GM23248 (cell line): ENCODE data around the gene TYMP. TPM values are rescaled to one million over a fixed set of nuclear protein-coding genes. Genes with fewer than 3 reads are reported as not detected.

ENCODE experiments used
- DNase-seq: peaks from one replicate; pipeline ENCODE4 v3.0.0-alpha.2; 2015
- H2AFZ ChIP-seq: fragments of 200-600 bp; sonication (generic); 2 replicates; pipeline ENCODE4 v1.6.1; 2016; ENCODE audit warnings: antibody characterized with exemption
- H3F3A ChIP-seq: fragments of 200-600 bp; sonication (generic); 2 replicates; pipeline ENCODE4 v1.6.1; 2016; ENCODE audit warnings: mild to moderate bottlenecking, antibody characterized with exemption, mixed run types; ENCODE audit not compliant: insufficient read depth
- H3K27ac ChIP-seq: fragments of 200-600 bp; sonication (generic); 2 replicates; pipeline ENCODE4 v1.5.1; 2016; ENCODE audit warnings: mild to moderate bottlenecking
- H3K27me3 ChIP-seq: fragments of 200-600 bp; sonication (generic); replicated peaks from 2 replicates; pipeline ENCODE4 v1.6.1; 2016; ENCODE audit warnings: mild to moderate bottlenecking; ENCODE audit not compliant: insufficient read depth
- H3K36me3 ChIP-seq: fragments of 200-600 bp; sonication (generic); 2 replicates; pipeline ENCODE4 v1.6.1; 2016; ENCODE audit warnings: low read depth, mild to moderate bottlenecking
- H3K4me1 ChIP-seq: fragments of 200-600 bp; sonication (generic); 2 replicates; pipeline ENCODE4 v1.6.1; 2016; ENCODE audit warnings: mild to moderate bottlenecking; ENCODE audit not compliant: insufficient read depth
- H3K4me2 ChIP-seq: fragments of 200-600 bp; sonication (generic); one replicate; pipeline ENCODE4 v1.6.1; 2016; ENCODE audit warnings: mild to moderate bottlenecking; ENCODE audit not compliant: unreplicated experiment
- H3K4me3 ChIP-seq: fragments of 200-600 bp; sonication (generic); 2 replicates; pipeline ENCODE4 v1.5.1; 2016; ENCODE audit warnings: mild to moderate bottlenecking
- H3K79me2 ChIP-seq: fragments of 200-600 bp; sonication (generic); 2 replicates; pipeline ENCODE4 v1.6.1; 2016; ENCODE audit warnings: mild to moderate bottlenecking; ENCODE audit not compliant: insufficient read depth
- H3K9ac ChIP-seq: fragments of 200-600 bp; sonication (generic); 2 replicates; pipeline ENCODE4 v1.6.1; 2016; ENCODE audit warnings: mild to moderate bottlenecking
- H3K9me2 ChIP-seq: fragments of 200-600 bp; sonication (generic); 2 replicates; pipeline ENCODE4 v1.6.1; 2016; ENCODE audit warnings: mixed run types, mild to moderate bottlenecking, moderate library complexity; ENCODE audit not compliant: insufficient read depth
- H3K9me3 ChIP-seq: fragments of 200-600 bp; sonication (generic); one replicate; pipeline ENCODE4 v1.6.1; 2017; ENCODE audit warnings: low read depth
- H4K20me1 ChIP-seq: fragments of 200-600 bp; sonication (generic); 2 replicates; pipeline ENCODE4 v1.6.0; 2016; ENCODE audit not compliant: insufficient read depth
- EZH2 ChIP-seq: fragments of 200-600 bp; sonication (generic); IDR thresholded peaks from 2 replicates; pipeline ENCODE4 v1.6.1; 2018; ENCODE audit warnings: antibody characterized with exemption, mild to moderate bottlenecking; ENCODE audit not compliant: insufficient read depth, poor library complexity, severe bottlenecking
- EZH2phosphoT487 ChIP-seq: fragments of 200-600 bp; sonication (generic); IDR thresholded peaks from 2 replicates; pipeline ENCODE4 v1.6.1; 2018; ENCODE audit warnings: antibody characterized with exemption, moderate library complexity, mild to moderate bottlenecking, low read depth; ENCODE audit not compliant: insufficient read depth
- WGBS, 2 experiments: methylation state at CpG; one replicate each; pipeline ENCODE4 v1.1.6; 2015 to 2017; ENCODE audit warnings: low lambda C conversion rate in 2 of 2, low coverage in 1 of 2; ENCODE audit errors: missing lambda C conversion rate in 2 of 2; 5-methylcytosine and 5-hydroxymethylcytosine counted together
- in situ Hi-C: fragments of 300-500 bp; cut with MboI; formaldehyde crosslinking; loops from 2 replicates; pipeline ENCODE4 v1.15.0; 2020
- polyA plus RNA-seq: library from polyadenylated mRNA; unstranded; fragments of >200 nt; fragmentation: Nextera tagmentation; extraction: Ambion mirVana; gene quantifications from 2 replicates; pipeline ENCODE4 v1.2.1, GENCODE V29; 2016
- total RNA-seq: library from RNA; depleted of rRNA; stranded (reverse); fragments of >200 nt; shearing (Covaris generic); gene quantifications from 2 replicates; pipeline ENCODE4 v1.2.3, GENCODE V29; 2014

TYMP gene
- total and polyA plus RNA-seq, 2 experiments from 2014 or later, result 24.3 to 33.2 TPM

DNA sequence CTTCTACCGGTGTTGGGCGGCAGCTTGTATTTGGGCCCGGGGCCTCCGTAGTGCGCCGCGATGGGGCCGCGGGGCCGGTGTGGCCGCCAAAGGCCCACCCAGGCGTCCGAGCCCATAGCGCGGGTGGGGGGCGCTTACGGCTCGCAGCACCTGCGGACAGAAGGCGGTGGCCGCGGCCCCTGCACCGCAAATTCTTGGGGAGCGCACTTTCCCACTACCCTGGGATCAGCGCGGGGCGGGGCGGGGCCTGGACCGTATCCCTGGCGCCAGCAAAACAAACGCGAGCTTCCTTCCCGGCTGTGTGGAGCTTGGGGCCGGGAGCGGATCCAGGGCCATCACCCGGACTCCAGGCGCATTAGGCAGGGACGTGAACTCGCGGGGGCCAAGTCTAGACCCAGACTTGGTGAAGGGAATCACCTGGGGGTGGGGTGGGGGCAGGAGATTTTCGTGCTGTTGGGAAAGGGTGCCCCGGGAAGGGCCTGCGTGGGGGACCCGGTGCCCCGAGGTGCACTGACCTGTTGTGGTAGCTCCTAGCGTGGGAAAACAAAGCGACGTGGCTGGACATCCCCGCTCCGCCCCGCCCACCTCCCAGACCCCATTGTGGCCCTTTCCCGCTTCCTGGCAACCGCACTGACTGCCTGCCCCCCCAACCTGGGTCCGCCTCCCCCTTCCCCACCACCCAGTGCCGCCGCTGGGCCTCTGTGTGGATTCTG, 2.3 kb upstream of the TYMP start:
- Histone ChIP-seq H3K27ac (peak overlapping the region; percentile 55), H3K27me3 (no peaks in the 10 kb centered on the region), H2AFZ (peak overlapping the region; percentile 54), H3F3A (peaks cover 21% of the 10 kb centered on the region), H3K4me1 (no peaks in the 10 kb centered on the region), H3K9me3 (no peaks in the 10 kb centered on the region), H3K36me3 (no peaks in the 10 kb centered on the region), H3K4me3 (peak overlapping the region; percentile 81), H4K20me1 (no peaks in the 10 kb centered on the region), H3K79me2 (no peaks in the 10 kb centered on the region), H3K9ac (peak overlapping the region; percentile 95), H3K4me2 (peak overlapping the region; percentile 81), H3K9me2 (no peaks in the 10 kb centered on the region)
- in situ Hi-C loops, result no loop called here
- TF ChIP-seq EZH2phosphoT487, result no peak
- no peak for TF ChIP-seq EZH2
- WGBS, 2 experiments, result 6 to 10% methylated on average over 45 to 56 of the region's 56 CpGs
- peak; percentile 88 for DNase-seq

DNA sequence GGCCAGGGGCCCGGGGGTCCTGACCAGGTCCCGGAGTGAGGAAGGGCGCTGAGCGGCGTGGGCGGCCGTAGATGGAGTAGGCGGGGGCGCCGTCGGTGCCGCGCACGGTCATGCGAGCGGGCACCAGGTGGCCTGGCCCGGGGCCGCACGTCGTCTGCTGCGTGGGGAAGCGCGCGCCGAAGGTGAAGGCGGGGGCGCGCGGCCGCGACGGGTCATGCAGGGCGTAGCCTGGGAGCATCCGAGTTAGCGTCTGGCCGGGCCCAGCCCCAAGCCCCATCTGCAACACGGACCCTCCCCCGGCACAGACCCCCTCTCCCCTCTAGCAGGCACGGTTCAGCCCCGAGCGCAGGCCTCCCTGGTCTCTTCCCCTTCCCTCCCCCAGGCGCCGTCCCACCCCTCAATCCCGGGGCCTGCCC, 1.7 kb upstream of the TYMP start:
- H3K9me2 ChIP-seq, result no peaks in the 10 kb centered on the region
- no peaks in the 10 kb centered on the region for H4K20me1 ChIP-seq
- peak overlapping the region; percentile 81 for H3K4me3 ChIP-seq
- no peaks in the 10 kb centered on the region for H3K9me3 ChIP-seq
- peak overlapping the region; percentile 54 for H2AFZ ChIP-seq
- H3K4me1 ChIP-seq, result no peaks in the 10 kb centered on the region
- peak overlapping the region; percentile 95 for H3K9ac ChIP-seq
- WGBS, 2 experiments, result 2 to 5% methylated on average over 16 to 24 of the region's 44 CpGs
- in situ Hi-C loops, result no loop called here
- no peaks in the 10 kb centered on the region for H3K36me3 ChIP-seq
- peak overlapping the region; percentile 81 for H3K4me2 ChIP-seq
- peak overlapping the region; percentile 55 for H3K27ac ChIP-seq
- no peaks in the 10 kb centered on the region for H3K27me3 ChIP-seq
- DNase-seq, result peak; percentile 71
- peaks cover 21% of the 10 kb centered on the region for H3F3A ChIP-seq
- no peak for TF ChIP-seq EZH2
- H3K79me2 ChIP-seq, result no peaks in the 10 kb centered on the region

- Histone ChIP-seq H3K9me2 (no peaks in the 10 kb centered on the region), H3F3A (peaks cover 21% of the 10 kb centered on the region), H3K4me3 (peak overlapping the region; percentile 81), H4K20me1 (no peaks in the 10 kb centered on the region), H3K4me2 (peak overlapping the region; percentile 81), H2AFZ (peak overlapping the region; percentile 54), H3K27me3 (no peaks in the 10 kb centered on the region), H3K9me3 (no peaks in the 10 kb centered on the region), H3K4me1 (no peaks in the 10 kb centered on the region), H3K79me2 (no peaks in the 10 kb centered on the region), H3K27ac (peak overlapping the region; percentile 55), H3K36me3 (no peaks in the 10 kb centered on the region), H3K9ac (peak overlapping the region; percentile 95)
- in situ Hi-C loops, result no loop called here
- TF ChIP-seq EZH2phosphoT487 (no peak), EZH2 (no peak)
- DNase-seq, result peak; percentile 94
- 8 to 10% methylated on average over 33 to 46 of the region's 53 CpGs for whole genome bisulfite sequencing, 2 experiments
Observed at GRCh38 chr22:50530877-50531545, 1.2 kb upstream of the TYMP start.

DNA sequence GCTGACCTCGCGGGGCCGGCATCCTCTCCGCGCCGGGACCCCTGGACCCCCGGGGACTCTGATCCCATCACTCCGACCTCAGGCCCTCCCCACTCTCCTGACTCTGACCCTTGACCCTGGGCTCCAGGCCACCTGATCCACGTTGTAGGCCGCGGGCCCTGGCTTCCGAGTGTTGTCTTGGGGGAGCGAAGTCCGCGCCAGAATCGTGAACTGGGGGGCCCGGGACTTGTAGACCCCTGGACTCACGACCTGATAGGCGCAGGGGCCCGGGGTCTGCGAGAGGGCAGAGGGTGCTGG, 716 bp upstream of the TYMP start:
- Histone ChIP-seq H3F3A (peaks cover 21% of the 10 kb centered on the region), H3K9ac (peak overlapping the region; percentile 95), H3K4me1 (no peaks in the 10 kb centered on the region), H3K27ac (peak overlapping the region; percentile 55), H3K4me2 (peak overlapping the region; percentile 81), H4K20me1 (no peaks in the 10 kb centered on the region), H3K79me2 (no peaks in the 10 kb centered on the region), H3K9me3 (no peaks in the 10 kb centered on the region), H3K9me2 (no peaks in the 10 kb centered on the region), H2AFZ (peak overlapping the region; percentile 47; the same call in 1 of the 2 replicates), H3K27me3 (no peaks in the 10 kb centered on the region), H3K36me3 (no peaks in the 10 kb centered on the region), H3K4me3 (peak overlapping the region; percentile 81)
- WGBS, 2 experiments, result 1 to 4% methylated on average over 21 of the region's 21 CpGs
- TF ChIP-seq EZH2phosphoT487 (no peak), EZH2 (no peak)
- DNase-seq, result peak; percentile 48
- in situ Hi-C loops, result no loop called here
